HepG2 (cell line): ENCODE measurements around the gene KRTAP5-4. TPM values are rescaled to one million over a fixed set of nuclear protein-coding genes. Genes with fewer than 3 reads are reported as not detected.

Source experiments
- AGO1 ChIP-seq: fragments of 200-400 bp; formaldehyde crosslinking; IDR thresholded peaks from 2 replicates; pipeline ENCODE4 v1.6.1; 2017; ENCODE audit warnings: mild to moderate bottlenecking, low read depth, low read length, moderate library complexity; ENCODE audit not compliant: poor library complexity, severe bottlenecking
- ARNT2 ChIP-seq: sonication (generic); formaldehyde crosslinking; IDR thresholded peaks from 2 replicates; pipeline ENCODE4 v1.8.0; 2022; ENCODE audit warnings: mild to moderate bottlenecking, low read depth, missing genetic modification reagents, moderate library complexity
- BCL6 ChIP-seq: IDR thresholded peaks from 2 replicates; pipeline ENCODE4 v1.6.1; 2016; ENCODE audit warnings: missing genetic modification reagents, missing compliant biosample characterization
- CEBPB ChIP-seq: IDR thresholded peaks from 2 replicates; pipeline ENCODE4 v1.6.1; 2011; ENCODE audit warnings: low read depth, low read length, improper control_type of control experiment, borderline replicate concordance
- CENPX ChIP-seq: sonication (generic); formaldehyde crosslinking; IDR thresholded peaks from 2 replicates; pipeline ENCODE4 v1.9.0; 2021; ENCODE audit warnings: mild to moderate bottlenecking, missing genetic modification reagents, moderate library complexity
- FOXO1 ChIP-seq: sonication (generic); formaldehyde crosslinking; IDR thresholded peaks from 2 replicates; pipeline ENCODE4 v1.4.0; 2020; ENCODE audit warnings: missing genetic modification reagents
- HMG20A ChIP-seq: IDR thresholded peaks from 2 replicates; pipeline ENCODE4 v1.6.1; 2016; ENCODE audit warnings: borderline replicate concordance
- HNRNPL ChIP-seq: fragments of 200-400 bp; formaldehyde crosslinking; IDR thresholded peaks from 2 replicates; pipeline ENCODE4 v1.6.1; 2017; ENCODE audit warnings: mild to moderate bottlenecking, low read depth, low read length
- HOXD1 ChIP-seq: sonication (generic); formaldehyde crosslinking; IDR thresholded peaks from 2 replicates; pipeline ENCODE4 v1.5.0; 2020; ENCODE audit warnings: missing genetic modification reagents
- JUNB ChIP-seq: sonication (generic); formaldehyde crosslinking; IDR thresholded peaks from 2 replicates; pipeline ENCODE4 v1.8.0; 2022; ENCODE audit warnings: missing genetic modification reagents, mild to moderate bottlenecking, borderline replicate concordance
- KDM5B ChIP-seq: sonication (generic); formaldehyde crosslinking; IDR thresholded peaks from 2 replicates; pipeline ENCODE4 v1.4.0; 2020; ENCODE audit warnings: missing genetic modification reagents, mild to moderate bottlenecking, borderline replicate concordance
- MAZ ChIP-seq, 2 experiments: sonication (generic) in 1 of 2; formaldehyde crosslinking in 1 of 2; IDR thresholded peaks; 2 replicates each; pipeline versions ENCODE4 v1.5.0 to v1.6.1; 2012 to 2020; ENCODE audit warnings: low read depth in 2 of 2, mild to moderate bottlenecking in 2 of 2, borderline replicate concordance in 1 of 2, improper control_type of control experiment in 1 of 2, low read length in 1 of 2, missing genetic modification reagents in 1 of 2, moderate library complexity in 1 of 2
- MZF1 ChIP-seq: sonication (generic); formaldehyde crosslinking; IDR thresholded peaks from 2 replicates; pipeline ENCODE4 v1.8.1; 2023; ENCODE audit warnings: mild to moderate bottlenecking, missing genetic modification reagents, borderline replicate concordance
- NCOA1 ChIP-seq: sonication (generic); formaldehyde crosslinking; IDR thresholded peaks from 2 replicates; pipeline ENCODE4 v1.9.0; 2021; ENCODE audit warnings: missing genetic modification reagents
- NR2F2 ChIP-seq: IDR thresholded peaks from 2 replicates; pipeline ENCODE4 v1.6.1; 2012; ENCODE audit warnings: low read depth, inconsistent platforms, borderline replicate concordance
- NRL ChIP-seq: sonication (generic); formaldehyde crosslinking; IDR thresholded peaks from 2 replicates; pipeline ENCODE4 v1.5.0; 2020; ENCODE audit warnings: missing genetic modification reagents, mild to moderate bottlenecking, moderate library complexity, borderline replicate concordance
- PAWR ChIP-seq: sonication (generic); formaldehyde crosslinking; IDR thresholded peaks from 2 replicates; pipeline ENCODE4 v1.4.0; 2020; ENCODE audit warnings: missing genetic modification reagents, mild to moderate bottlenecking, borderline replicate concordance
- RFXANK ChIP-seq: IDR thresholded peaks from 2 replicates; pipeline ENCODE4 v1.6.1; 2016
- ZBTB42 ChIP-seq: sonication (generic); formaldehyde crosslinking; IDR thresholded peaks from 2 replicates; pipeline ENCODE4 v1.5.0; 2020; ENCODE audit warnings: mild to moderate bottlenecking, missing genetic modification reagents
- ZNF563 ChIP-seq: sonication (generic); formaldehyde crosslinking; IDR thresholded peaks from 2 replicates; pipeline ENCODE4 v1.8.0; 2022; ENCODE audit warnings: mild to moderate bottlenecking, moderate library complexity, missing genetic modification reagents
- ZNF564 ChIP-seq: sonication (generic); formaldehyde crosslinking; IDR thresholded peaks from 2 replicates; pipeline ENCODE4 v1.8.1; 2023; ENCODE audit warnings: mild to moderate bottlenecking, missing genetic modification reagents
- ZNF598 ChIP-seq: sonication (generic); formaldehyde crosslinking; IDR thresholded peaks from 2 replicates; pipeline ENCODE4 v1.5.1; 2020; ENCODE audit warnings: mild to moderate bottlenecking, missing genetic modification reagents, borderline replicate concordance
- ZNF607 ChIP-seq: sonication (generic); formaldehyde crosslinking; IDR thresholded peaks from 2 replicates; pipeline ENCODE4 v1.5.1; 2020; ENCODE audit warnings: missing genetic modification reagents, mild to moderate bottlenecking, borderline replicate concordance
- ZNF660 ChIP-seq: sonication (generic); formaldehyde crosslinking; IDR thresholded peaks from 2 replicates; pipeline ENCODE4 v1.5.1; 2020; ENCODE audit warnings: mild to moderate bottlenecking, low read depth, missing genetic modification reagents, borderline replicate concordance
- ZNF839 ChIP-seq: sonication (generic); formaldehyde crosslinking; IDR thresholded peaks from 2 replicates; pipeline ENCODE4 v1.4.0; 2020; ENCODE audit warnings: missing genetic modification reagents, mild to moderate bottlenecking, borderline replicate concordance
- polyA plus RNA-seq, 8 experiments: library from polyadenylated mRNA; depleted of rRNA in 3 of 8; stranded (reverse) in 7 of 8; unstranded in 1 of 8; fragments of >200 nt; fragmentation: Illumina TruSeq in 4 of 8; extraction: Trizol in 4 of 8; gene quantifications; 2 replicates each; pipeline versions ENCODE4 v1.2.1 to v1.2.3, GENCODE V29; 2011 to 2016; ENCODE audit warnings: low read depth in 4 of 8, missing spikeins in 1 of 8, mixed read lengths in 1 of 8; ENCODE audit not compliant: insufficient read depth in 1 of 8
- total RNA-seq, 5 experiments: library from RNA; depleted of rRNA; stranded (reverse); fragments of >200 nt; fragmentation: Illumina TruSeq; extraction: Trizol; gene quantifications; 2 replicates each; pipeline ENCODE4 v1.2.3, GENCODE V29; 2016; ENCODE audit warnings: low read depth in 1 of 5
- TF ChIP-seq, protein P1 (sequence below): sonication (generic); formaldehyde crosslinking; IDR thresholded peaks from 2 replicates; pipeline ENCODE4; 2020; ENCODE audit warnings: missing genetic modification reagents, mild to moderate bottlenecking, borderline replicate concordance

KRTAP5-4 gene
- total and polyA plus RNA-seq, 2 of the 13 experiments (the other 11 are each of a cell fraction or from before 2014, with no cell fraction given): not detected

DNA sequence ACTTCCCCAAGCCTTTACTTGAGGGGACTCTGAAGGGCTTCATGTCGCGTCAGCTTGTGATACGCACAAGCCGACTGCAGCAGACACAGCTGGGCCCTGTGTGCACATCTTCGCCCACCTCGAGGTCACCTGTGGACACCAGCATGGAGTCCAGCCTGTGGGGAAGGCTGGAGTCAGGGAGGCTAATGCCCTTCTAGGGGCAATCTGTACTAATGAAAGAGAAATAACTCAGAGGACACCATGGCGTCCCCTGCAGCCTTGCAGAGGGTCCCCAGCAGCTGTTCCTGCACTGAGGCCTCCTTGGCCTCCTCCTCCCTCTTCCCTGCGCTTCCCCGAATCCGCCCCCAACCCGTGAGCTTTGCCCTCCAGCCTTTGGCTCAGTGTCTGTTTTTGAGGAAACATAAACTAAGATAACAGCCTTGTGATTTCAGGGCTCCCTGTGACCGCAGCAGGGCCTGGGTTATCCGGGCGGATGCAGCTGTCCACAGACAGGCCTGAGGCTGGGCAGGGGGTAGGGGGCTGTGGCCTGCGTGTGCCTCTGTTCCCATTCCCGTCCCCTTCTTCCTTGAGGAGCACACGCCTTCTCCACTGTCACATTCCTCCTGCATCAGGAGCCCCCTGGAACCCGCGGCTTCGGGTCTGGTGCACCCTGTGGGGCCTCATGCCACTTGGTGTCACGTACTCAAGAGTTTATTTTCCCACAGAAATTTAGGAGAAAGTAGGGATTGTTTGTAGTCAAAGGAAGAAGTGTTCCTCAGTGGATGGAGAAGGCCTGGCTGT is 32.6 kb upstream of the KRTAP5-4 start (continued):
- TF ChIP-seq, protein P1, sequence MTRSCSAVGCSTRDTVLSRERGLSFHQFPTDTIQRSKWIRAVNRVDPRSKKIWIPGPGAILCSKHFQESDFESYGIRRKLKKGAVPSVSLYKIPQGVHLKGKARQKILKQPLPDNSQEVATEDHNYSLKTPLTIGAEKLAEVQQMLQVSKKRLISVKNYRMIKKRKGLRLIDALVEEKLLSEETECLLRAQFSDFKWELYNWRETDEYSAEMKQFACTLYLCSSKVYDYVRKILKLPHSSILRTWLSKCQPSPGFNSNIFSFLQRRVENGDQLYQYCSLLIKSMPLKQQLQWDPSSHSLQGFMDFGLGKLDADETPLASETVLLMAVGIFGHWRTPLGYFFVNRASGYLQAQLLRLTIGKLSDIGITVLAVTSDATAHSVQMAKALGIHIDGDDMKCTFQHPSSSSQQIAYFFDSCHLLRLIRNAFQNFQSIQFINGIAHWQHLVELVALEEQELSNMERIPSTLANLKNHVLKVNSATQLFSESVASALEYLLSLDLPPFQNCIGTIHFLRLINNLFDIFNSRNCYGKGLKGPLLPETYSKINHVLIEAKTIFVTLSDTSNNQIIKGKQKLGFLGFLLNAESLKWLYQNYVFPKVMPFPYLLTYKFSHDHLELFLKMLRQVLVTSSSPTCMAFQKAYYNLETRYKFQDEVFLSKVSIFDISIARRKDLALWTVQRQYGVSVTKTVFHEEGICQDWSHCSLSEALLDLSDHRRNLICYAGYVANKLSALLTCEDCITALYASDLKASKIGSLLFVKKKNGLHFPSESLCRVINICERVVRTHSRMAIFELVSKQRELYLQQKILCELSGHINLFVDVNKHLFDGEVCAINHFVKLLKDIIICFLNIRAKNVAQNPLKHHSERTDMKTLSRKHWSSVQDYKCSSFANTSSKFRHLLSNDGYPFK (CRISPR knock-in tag): peak; percentile 38; the same call in 1 of the 2 replicates
- TF ChIP-seq RFXANK: no peak
- TF ChIP-seq ZNF598 (CRISPR knock-in tag): no peak
- TF ChIP-seq CEBPB: no peak
- TF ChIP-seq CENPX (CRISPR knock-in tag): no peak
- no peak for TF ChIP-seq ZNF839 (CRISPR knock-in tag)
- TF ChIP-seq HMG20A (CRISPR knock-in tag): peak; percentile 39; the same call in 1 of the 2 replicates
- peak; percentile 46; the same call in 1 of the 2 replicates for TF ChIP-seq KDM5B (CRISPR knock-in tag)
- TF ChIP-seq NR2F2: peak; percentile 58; the same call in 1 of the 2 replicates
- TF ChIP-seq AGO1: no peak
- peak; percentile 89; the same call in 1 of the 2 replicates for TF ChIP-seq FOXO1 (CRISPR knock-in tag)
- no peak for TF ChIP-seq ZNF563
- TF ChIP-seq MAZ (IDR thresholded peaks at IDR 0.05; ENCODE audit: borderline replicate concordance, low read depth, low read length): no peak
- TF ChIP-seq MAZ (CRISPR knock-in tag; IDR thresholded peaks at IDR 0.05; ENCODE audit: low read depth): no peak
- no peak for TF ChIP-seq ZNF564 (CRISPR knock-in tag)
- no peak for TF ChIP-seq NCOA1
- TF ChIP-seq PAWR (CRISPR knock-in tag): no peak
- peak; percentile 96 for TF ChIP-seq BCL6 (CRISPR knock-in tag)
- TF ChIP-seq HNRNPL: 0 out of 2 replicates have a peak, but pooled peaks have one; percentile 34
- TF ChIP-seq ZNF660 (CRISPR knock-in tag): no peak
- no peak for TF ChIP-seq MZF1 (CRISPR knock-in tag)
- TF ChIP-seq NRL (CRISPR knock-in tag): 0 out of 2 replicates have a peak, but pooled peaks have one; percentile 84
- TF ChIP-seq ZNF607 (CRISPR knock-in tag): no peak
- TF ChIP-seq HOXD1 (CRISPR knock-in tag): no peak
- TF ChIP-seq JUNB: no peak
- TF ChIP-seq ARNT2 (CRISPR knock-in tag): no peak
- 0 out of 2 replicates have a peak, but pooled peaks have one; percentile 80 for TF ChIP-seq ZBTB42 (CRISPR knock-in tag)
